Measurements from ENCODE around the gene ZBTB24.
A peak's percentile ranks its signal among the peaks of the same experiment; 100 is the strongest.

ZBTB24 gene

GRCh38 chr6:109510358-109510757 is 27.3 kb upstream of the ZBTB24 start:
- TF ChIP-seq CTCF (IDR thresholded peaks at IDR 0.05) (no peak), ZFX (IDR thresholded peaks at IDR 0.05; ENCODE audit: borderline replicate concordance) (no peak)

GRCh38 chr6:109508166-109508860 is 25.3 kb upstream of the ZBTB24 start:
- no peak for TF ChIP-seq CTCF (IDR thresholded peaks at IDR 0.05)
- no peak for TF ChIP-seq ZFX (IDR thresholded peaks at IDR 0.05; ENCODE audit: borderline replicate concordance)
- H3K27ac ChIP-seq, result no peak overlapping the region

More at GRCh38 chr6:109510358-109510757, 27.3 kb upstream of the ZBTB24 start:
- H3K27ac ChIP-seq, result no peak overlapping the region

- no peak for TF ChIP-seq ZFX (IDR thresholded peaks at IDR 0.05; ENCODE audit: borderline replicate concordance)
- no peak for TF ChIP-seq CTCF (IDR thresholded peaks at IDR 0.05)
- no peak overlapping the region for H3K27ac ChIP-seq
These were observed 24.6 kb upstream of the ZBTB24 start for GRCh38 chr6:109507490-109508072.

GRCh38 chr6:109506841-109507240 is 23.8 kb upstream of the ZBTB24 start:
- TF ChIP-seq ZFX (IDR thresholded peaks at IDR 0.05; ENCODE audit: borderline replicate concordance) (no peak), CTCF (IDR thresholded peaks at IDR 0.05) (no peak)
- no peak overlapping the region for H3K27ac ChIP-seq

GRCh38 chr6:109506314-109506713 is 23.3 kb upstream of the ZBTB24 start:
- H3K27ac ChIP-seq, result no peak overlapping the region
- TF ChIP-seq CTCF (IDR thresholded peaks at IDR 0.05), result no peak
- TF ChIP-seq ZFX (IDR thresholded peaks at IDR 0.05; ENCODE audit: borderline replicate concordance), result no peak

GRCh38 chr6:109503327-109504224 is 20.6 kb upstream of the ZBTB24 start:
- TF ChIP-seq CTCF (IDR thresholded peaks at IDR 0.05), result no peak
- TF ChIP-seq ZFX (IDR thresholded peaks at IDR 0.05; ENCODE audit: borderline replicate concordance), result no peak
- H3K27ac ChIP-seq, result peak overlapping the region; percentile 11; the same call in 1 of the 2 replicates

Data from 22Rv1 (cell line).